GM12878 (cell line): ENCODE measurements around the gene CLDN9. TPM values are rescaled to one million over a fixed set of nuclear protein-coding genes. Genes with fewer than 3 reads are reported as not detected.
A peak's percentile ranks its signal among the peaks of the same experiment; 100 is the strongest.

Source experiments
- BACH1 ChIP-seq: fragments of 450-650 bp; IDR thresholded peaks from 2 replicates; pipeline ENCODE4 v1.6.1; 2017; ENCODE audit warnings: mild to moderate bottlenecking, borderline replicate concordance
- CTCF ChIP-seq, 3 experiments: IDR thresholded peaks in 2 of 3; conservative IDR thresholded peaks in 1 of 3; 2 replicates each; pipeline ENCODE4 v1.5.1; 2011; ENCODE audit warnings: low read depth in 3 of 3, low read length in 3 of 3, mild to moderate bottlenecking in 3 of 3, control low read depth in 2 of 3, moderate library complexity in 2 of 3, inconsistent platforms in 1 of 3, mixed read lengths in 1 of 3; ENCODE audit not compliant: control insufficient read depth in 2 of 3, insufficient read depth in 1 of 3; ENCODE audit errors: extremely low read depth in 1 of 3
- EED ChIP-seq: sonication (generic); IDR thresholded peaks from 2 replicates; pipeline ENCODE4 v1.6.1; 2016; ENCODE audit warnings: antibody characterized with exemption, low read depth
- HCFC1 ChIP-seq: fragments of 150-350 bp; IDR thresholded peaks from 2 replicates; pipeline ENCODE4 v1.6.1; 2014; ENCODE audit warnings: low read length
- IKZF1 ChIP-seq: fragments of 450-650 bp; conservative IDR thresholded peaks from 2 replicates; pipeline ENCODE4 v1.6.1; 2017; ENCODE audit warnings: antibody characterized with exemption, mild to moderate bottlenecking
- MEF2A ChIP-seq: IDR thresholded peaks from 2 replicates; pipeline ENCODE4 v1.6.1; 2011; ENCODE audit warnings: low read depth, mild to moderate bottlenecking, low read length, moderate library complexity; ENCODE audit not compliant: insufficient read depth
- NFYA ChIP-seq: IDR thresholded peaks from 2 replicates; pipeline ENCODE4 v1.6.1; 2011; ENCODE audit warnings: low read depth, mild to moderate bottlenecking, low read length, improper control_type of control experiment, borderline replicate concordance
- NR2C1 ChIP-seq: fragments of 450-650 bp; IDR thresholded peaks from 2 replicates; pipeline ENCODE4 v1.6.1; 2017; ENCODE audit warnings: antibody characterized with exemption, mild to moderate bottlenecking, moderate library complexity
- NR2F1 ChIP-seq: fragments of 450-650 bp; conservative IDR thresholded peaks from 2 replicates; pipeline ENCODE4 v1.6.1; 2017; ENCODE audit warnings: mild to moderate bottlenecking
- POLR2AphosphoS5 ChIP-seq: IDR thresholded peaks from 2 replicates; pipeline ENCODE4 v1.6.1; 2011; ENCODE audit warnings: mild to moderate bottlenecking, low read length, inconsistent platforms
- RCOR1 ChIP-seq: conservative IDR thresholded peaks from 2 replicates; pipeline ENCODE4 v1.6.1; 2012; ENCODE audit warnings: low read depth, low read length, improper control_type of control experiment
- SKIL ChIP-seq: fragments of 450-650 bp; IDR thresholded peaks from 2 replicates; pipeline ENCODE4 v1.6.1; 2017; ENCODE audit warnings: mild to moderate bottlenecking, low read depth, inconsistent platforms; ENCODE audit not compliant: poor library complexity, severe bottlenecking
- SP1 ChIP-seq: IDR thresholded peaks from one replicate; pipeline ENCODE4 v1.6.1; 2011; ENCODE audit warnings: low read depth, low read length
- SREBF2 ChIP-seq: IDR thresholded peaks from 2 replicates; pipeline ENCODE4 v1.6.1; 2012; ENCODE audit warnings: mild to moderate bottlenecking, low read length
- STAT3 ChIP-seq: IDR thresholded peaks from 2 replicates; pipeline ENCODE4 v1.6.1; 2011; ENCODE audit warnings: low read depth, low read length, improper control_type of control experiment
- TBL1XR1 ChIP-seq: IDR thresholded peaks from 2 replicates; pipeline ENCODE4 v1.6.1; 2012; ENCODE audit warnings: low read depth, low read length, improper control_type of control experiment
- ZBTB11 ChIP-seq: fragments of 450-650 bp; formaldehyde crosslinking; IDR thresholded peaks from 2 replicates; pipeline ENCODE4 v1.5.0; 2022; ENCODE audit warnings: mild to moderate bottlenecking, missing genetic modification characterization
- ZBTB40 ChIP-seq: fragments of 450-650 bp; IDR thresholded peaks from 2 replicates; pipeline ENCODE4 v1.6.1; 2016; ENCODE audit warnings: mild to moderate bottlenecking, moderate library complexity, borderline replicate concordance
- polyA plus RNA-seq, 11 experiments: library from polyadenylated mRNA; depleted of rRNA in 4 of 11; unstranded in 6 of 11; stranded (reverse) in 5 of 11; fragments of >200 nt; fragmentation: Nextera tagmentation in 4 of 11; fragmentation: Illumina TruSeq in 1 of 11; extraction: Ambion mirVana in 4 of 11; extraction: Trizol in 1 of 11; gene quantifications; 1 replicate in 1 of 11; 2 replicates in 10 of 11; pipeline versions ENCODE4 v1.2.1 to v1.2.3, GENCODE V29; 2011 to 2016; ENCODE audit warnings: inconsistent platforms in 2 of 11, missing spikeins in 2 of 11, low read depth in 1 of 11
- total RNA-seq, 4 experiments: library from RNA; depleted of rRNA in 3 of 4; stranded (reverse); fragments of >200 nt in 3 of 4; fragmentation: Illumina TruSeq in 1 of 4; extraction: Trizol in 1 of 4; gene quantifications; 2 replicates each; pipeline versions ENCODE4 v1.2.1 to v1.2.3, GENCODE V29; 2013 to 2021

The CLDN9 gene
- total and polyA plus RNA-seq, 10 of the 15 experiments (the other 5 are each of a cell fraction or from before 2014, with no cell fraction given), result not detected

GRCh38 chr16:2969545-2970521 lies 42.9 kb upstream of the CLDN9 start (continued):
- no peak for TF ChIP-seq ZBTB40
- TF ChIP-seq MEF2A, result no peak
- no peak for TF ChIP-seq TBL1XR1
- TF ChIP-seq STAT3, result no peak
- TF ChIP-seq NR2C1, result no peak
- TF ChIP-seq SKIL, result no peak
- no peak for TF ChIP-seq ZBTB11
- TF ChIP-seq IKZF1, result peak; percentile 40
- TF ChIP-seq NR2F1, result peak; percentile 33
- TF ChIP-seq HCFC1, result no peak
- TF ChIP-seq SREBF2, result no peak
- peak; percentile 26; the same call in 1 of the 2 replicates for TF ChIP-seq BACH1
- TF ChIP-seq EED, result no peak
- TF ChIP-seq RCOR1, result no peak
- no peak for TF ChIP-seq SP1
- 0 out of 2 replicates have a peak, but pooled peaks have one; percentile 29 for TF ChIP-seq POLR2AphosphoS5
- peak; percentile 64 to 73 (median 67) for TF ChIP-seq CTCF (IDR thresholded peaks at IDR 0.05 in 2 of 3, conservative IDR thresholded peaks at IDR 0.05 in 1 of 3; ENCODE audit: control insufficient read depth in 2 of 3, extremely low read depth in 1 of 3, insufficient read depth in 1 of 3, low read depth in 3 of 3, low read length in 3 of 3)
- no peak for TF ChIP-seq NFYA
